Mucosa of stomach (tissue), 1 donor: ENCODE results near the gene LRRN2.

Experiments used
- H3K27me3 ChIP-seq: one replicate; pipeline ENCODE4 v1.7.0; 2013; ENCODE audit warnings: mild to moderate bottlenecking, low read length; ENCODE audit not compliant: control insufficient read depth, insufficient read depth
- H3K36me3 ChIP-seq: one replicate; pipeline ENCODE4 v1.7.0; 2013; ENCODE audit warnings: low read length; ENCODE audit not compliant: control insufficient read depth, insufficient read depth
- H3K4me1 ChIP-seq: one replicate; pipeline ENCODE4 v1.7.0; 2013; ENCODE audit warnings: mild to moderate bottlenecking, low read length; ENCODE audit not compliant: control insufficient read depth, insufficient read depth
- H3K4me3 ChIP-seq: one replicate; pipeline ENCODE4 v1.7.0; 2013; ENCODE audit warnings: low read length
- H3K9ac ChIP-seq: one replicate; pipeline ENCODE4 v1.7.0; 2013; ENCODE audit warnings: mild to moderate bottlenecking, low read length, moderate library complexity
- H3K9me3 ChIP-seq: one replicate; pipeline ENCODE4 v1.7.0; 2013; ENCODE audit warnings: mild to moderate bottlenecking, low read length, moderate library complexity; ENCODE audit not compliant: control insufficient read depth
- donor health status: Pancreatic carcinoma.

The LRRN2 gene

GRCh38 chr1:204663644-204664383, 21.7 kb downstream of the LRRN2 start:
- no peaks in the 10 kb centered on the region for H3K4me1 ChIP-seq
- no peak overlapping the region for H3K4me3 ChIP-seq
- no peaks in the 10 kb centered on the region for H3K27me3 ChIP-seq
- H3K36me3 ChIP-seq, result no peaks in the 10 kb centered on the region
- no peaks in the 10 kb centered on the region for H3K9me3 ChIP-seq
- H3K9ac ChIP-seq, result no peak overlapping the region

- no peaks in the 10 kb centered on the region for H3K27me3 ChIP-seq
- H3K36me3 ChIP-seq, result no peaks in the 10 kb centered on the region
- H3K4me3 ChIP-seq, result no peak overlapping the region
- no peak overlapping the region for H3K9ac ChIP-seq
- no peaks in the 10 kb centered on the region for H3K4me1 ChIP-seq
- no peaks in the 10 kb centered on the region for H3K9me3 ChIP-seq
Observed at GRCh38 chr1:204662530-204662929, 23.0 kb downstream of the LRRN2 start.

DNA sequence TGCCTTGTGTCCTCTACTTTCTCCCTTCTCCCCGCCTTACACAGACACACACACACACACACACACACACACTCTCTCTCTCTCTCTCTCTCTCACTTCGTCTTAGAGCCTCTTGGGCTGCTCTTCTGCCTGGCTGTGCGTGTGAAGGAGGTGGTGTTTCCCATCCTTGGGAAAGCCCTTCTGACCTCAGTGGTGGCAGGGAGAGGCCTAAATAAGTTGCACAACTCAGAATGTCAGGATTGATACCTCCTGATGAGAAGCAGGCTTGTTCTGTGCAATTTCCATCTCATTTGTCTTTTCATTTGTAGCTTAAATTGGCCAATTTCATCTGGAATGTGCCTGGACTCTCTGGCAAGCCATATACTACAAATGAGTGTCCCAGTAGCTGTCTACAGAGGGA, 25.0 kb downstream of the LRRN2 start:
- H3K9me3 ChIP-seq, result no peaks in the 10 kb centered on the region
- no peak overlapping the region for H3K4me3 ChIP-seq
- H3K36me3 ChIP-seq, result no peaks in the 10 kb centered on the region
- H3K9ac ChIP-seq, result no peak overlapping the region
- H3K4me1 ChIP-seq, result no peaks in the 10 kb centered on the region
- H3K27me3 ChIP-seq, result no peaks in the 10 kb centered on the region

- no peaks in the 10 kb centered on the region for H3K36me3 ChIP-seq
- no peaks in the 10 kb centered on the region for H3K27me3 ChIP-seq
- no peaks in the 10 kb centered on the region for H3K9me3 ChIP-seq
- no peak overlapping the region for H3K4me3 ChIP-seq
- H3K9ac ChIP-seq, result no peak overlapping the region
- H3K4me1 ChIP-seq, result no peaks in the 10 kb centered on the region
Observed at GRCh38 chr1:204659056-204659455, 26.5 kb downstream of the LRRN2 start.

- Histone ChIP-seq H3K9ac (no peak overlapping the region), H3K9me3 (no peaks in the 10 kb centered on the region), H3K4me3 (no peak overlapping the region), H3K4me1 (no peaks in the 10 kb centered on the region), H3K36me3 (no peaks in the 10 kb centered on the region), H3K27me3 (peaks cover 2% of the 10 kb centered on the region)
Observed at GRCh38 chr1:204658295-204658694, 27.2 kb downstream of the LRRN2 start.

DNA sequence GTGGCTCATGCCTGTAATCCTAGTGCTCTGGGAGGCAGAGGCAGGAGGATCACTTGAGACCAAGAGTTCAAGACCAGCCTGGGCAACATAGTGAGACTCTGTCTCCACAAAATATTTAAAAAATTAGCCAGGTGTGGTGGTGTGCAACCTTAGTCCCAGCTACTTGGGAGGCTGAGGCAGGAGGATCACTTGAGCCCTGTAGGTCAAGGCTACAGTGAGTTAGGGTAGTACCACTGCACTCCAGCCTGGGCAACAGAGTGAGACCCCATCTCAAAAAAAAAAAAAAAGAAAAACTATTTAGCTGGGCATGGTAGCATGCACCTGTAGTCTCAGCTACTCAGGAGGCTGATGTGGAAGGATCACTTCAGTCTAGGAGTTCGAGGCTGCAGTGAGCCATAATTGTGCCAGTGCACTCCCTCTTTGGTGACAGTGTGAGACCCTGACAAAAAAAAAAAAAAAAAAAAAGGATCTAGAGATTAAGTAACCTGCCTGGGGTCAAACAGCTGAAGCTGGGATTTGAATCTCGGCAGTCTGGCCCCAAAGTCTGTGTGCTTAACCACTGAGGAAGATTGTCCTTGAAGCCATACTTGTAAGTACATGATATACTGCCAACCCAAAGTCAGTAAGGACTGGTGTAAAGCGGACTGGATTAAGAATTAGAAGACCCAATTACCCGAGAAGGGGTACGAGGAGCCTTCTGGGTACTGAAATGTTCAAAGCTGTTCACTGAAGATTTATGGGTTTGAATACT, 31.8 kb downstream of the LRRN2 start:
- no peaks in the 10 kb centered on the region for H3K36me3 ChIP-seq
- no peaks in the 10 kb centered on the region for H3K9me3 ChIP-seq
- H3K4me1 ChIP-seq, result no peaks in the 10 kb centered on the region
- H3K4me3 ChIP-seq, result no peak overlapping the region
- H3K9ac ChIP-seq, result no peak overlapping the region
- peaks cover 25% of the 10 kb centered on the region for H3K27me3 ChIP-seq

DNA sequence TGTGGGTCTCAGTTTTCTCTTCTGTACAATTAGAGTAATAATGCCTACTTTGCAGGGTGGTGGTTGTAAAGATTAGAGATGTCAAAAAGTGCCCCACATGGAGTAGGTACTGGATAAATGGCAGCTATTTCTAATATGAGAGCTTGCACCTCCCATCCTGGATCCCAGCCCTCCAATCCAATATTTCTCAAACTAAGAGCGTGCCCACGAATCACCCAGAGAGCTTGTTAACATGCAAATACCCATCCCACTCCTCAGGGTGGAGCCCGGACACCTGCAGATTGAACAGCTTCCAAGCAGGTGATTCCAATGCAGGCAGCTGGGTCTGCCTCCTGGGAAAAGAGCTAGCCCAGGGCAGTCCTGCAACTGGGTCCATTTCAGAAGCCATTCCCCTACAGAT, 33.0 kb downstream of the LRRN2 start:
- Histone ChIP-seq H3K9me3 (no peaks in the 10 kb centered on the region), H3K36me3 (no peaks in the 10 kb centered on the region), H3K4me3 (no peak overlapping the region), H3K4me1 (no peaks in the 10 kb centered on the region), H3K27me3 (peaks cover 25% of the 10 kb centered on the region), H3K9ac (no peak overlapping the region)

- H3K9me3 ChIP-seq, result no peaks in the 10 kb centered on the region
- H3K4me1 ChIP-seq, result no peaks in the 10 kb centered on the region
- no peak overlapping the region for H3K9ac ChIP-seq
- no peak overlapping the region for H3K4me3 ChIP-seq
- no peaks in the 10 kb centered on the region for H3K36me3 ChIP-seq
- H3K27me3 ChIP-seq, result peaks cover 25% of the 10 kb centered on the region
Observed at GRCh38 chr1:204651843-204652421, 33.6 kb downstream of the LRRN2 start.

DNA sequence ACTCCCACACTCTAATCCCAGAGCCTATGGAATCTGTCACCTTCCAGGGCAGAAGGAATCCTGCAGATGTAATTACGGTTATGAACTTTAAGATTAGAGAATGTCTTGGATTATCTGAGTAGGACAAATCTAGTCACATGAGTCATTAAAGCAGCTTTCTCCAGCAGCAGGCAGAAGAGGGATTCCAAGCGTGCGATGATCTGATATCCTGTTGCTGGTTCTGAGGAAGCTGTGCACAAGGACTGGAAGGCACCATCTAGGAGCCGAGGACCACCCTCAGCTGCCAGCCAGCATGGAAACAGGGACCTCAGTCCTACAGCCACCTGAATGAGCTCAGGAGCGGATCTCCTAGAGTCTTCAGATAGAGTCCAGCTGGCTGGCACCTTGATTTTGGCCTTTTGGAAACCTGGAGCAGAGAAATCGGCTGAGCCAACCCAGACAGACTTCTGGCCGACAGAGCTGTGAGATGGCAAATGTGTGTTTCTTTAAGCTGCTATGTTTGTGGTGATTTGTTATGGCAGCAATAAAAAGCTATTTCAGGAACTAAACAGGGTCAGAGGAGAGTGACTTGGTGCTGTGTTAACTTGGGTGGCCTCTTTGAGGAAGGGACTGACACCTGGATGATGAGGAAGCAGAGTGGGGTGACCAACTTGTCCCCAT, 34.5 kb downstream of the LRRN2 start:
- no peak overlapping the region for H3K9ac ChIP-seq
- H3K9me3 ChIP-seq, result no peaks in the 10 kb centered on the region
- no peak overlapping the region for H3K4me3 ChIP-seq
- H3K36me3 ChIP-seq, result no peaks in the 10 kb centered on the region
- no peaks in the 10 kb centered on the region for H3K4me1 ChIP-seq
- H3K27me3 ChIP-seq, result peaks cover 25% of the 10 kb centered on the region

DNA sequence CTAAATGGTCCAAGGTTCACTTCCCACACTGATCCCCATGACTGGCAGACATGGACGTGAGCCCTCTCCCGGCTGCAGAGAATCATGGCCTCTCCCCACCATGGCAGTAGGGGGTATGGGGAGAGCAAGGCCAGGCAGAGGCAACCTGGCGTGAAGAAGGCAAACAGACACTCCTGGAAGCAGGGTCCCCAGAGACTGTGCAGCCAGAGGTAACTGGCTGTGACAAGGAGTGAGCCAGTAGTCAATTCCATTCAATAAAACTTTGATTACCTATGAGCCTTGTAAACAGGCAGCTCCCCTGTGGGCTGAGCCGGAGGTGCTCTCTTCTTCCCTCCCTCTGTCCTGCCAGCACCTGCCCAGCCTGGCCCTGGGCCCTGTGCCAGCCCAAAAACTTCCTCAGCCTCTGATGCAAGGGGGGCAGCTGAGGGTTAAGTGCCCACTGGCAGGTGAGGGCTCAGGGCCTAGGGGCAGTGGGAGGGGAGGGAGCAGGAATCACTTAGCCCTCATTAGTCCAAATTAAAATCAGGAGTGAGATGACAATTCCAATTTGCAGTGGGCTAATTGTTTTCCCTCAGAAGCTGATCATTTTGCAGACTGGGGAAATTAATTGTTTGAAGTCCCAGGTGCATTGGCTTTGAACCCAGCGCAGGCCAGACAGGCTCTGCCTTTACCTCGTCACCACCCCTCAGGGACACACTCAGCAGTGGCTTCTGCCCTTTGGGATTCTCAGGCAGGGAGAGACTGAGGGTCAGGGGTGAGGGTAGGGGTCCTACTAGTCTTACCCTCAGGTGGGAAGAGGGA, 35.6 kb downstream of the LRRN2 start:
- Histone ChIP-seq H3K9me3 (no peaks in the 10 kb centered on the region), H3K27me3 (peaks cover 25% of the 10 kb centered on the region), H3K9ac (no peak overlapping the region), H3K4me1 (no peaks in the 10 kb centered on the region), H3K4me3 (no peak overlapping the region), H3K36me3 (no peaks in the 10 kb centered on the region)

DNA sequence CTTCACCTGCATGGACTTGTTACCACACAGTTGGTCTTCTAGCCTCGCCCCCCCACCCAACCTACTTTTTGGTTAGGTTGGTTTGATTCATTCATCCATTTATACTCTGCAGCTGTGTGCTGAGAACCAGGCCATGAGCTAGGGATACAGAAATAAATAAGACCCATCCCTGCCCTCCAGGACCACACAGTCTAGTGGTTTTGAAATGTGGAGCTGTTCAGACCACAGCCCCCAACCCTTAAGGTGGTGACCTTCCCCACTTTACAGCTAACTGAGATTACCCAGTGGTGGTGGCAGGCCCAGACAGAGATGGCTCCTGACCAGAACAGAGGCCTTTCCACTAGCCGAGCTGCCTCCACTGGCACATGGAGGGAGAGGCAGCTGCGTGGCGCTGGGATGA, 37.0 kb downstream of the LRRN2 start:
- no peaks in the 10 kb centered on the region for H3K36me3 ChIP-seq
- no peaks in the 10 kb centered on the region for H3K9me3 ChIP-seq
- peaks cover 35% of the 10 kb centered on the region for H3K27me3 ChIP-seq
- H3K4me1 ChIP-seq, result no peaks in the 10 kb centered on the region
- H3K4me3 ChIP-seq, result no peak overlapping the region
- H3K9ac ChIP-seq, result no peak overlapping the region
